GM12878 (cell line): ENCODE results near the gene BCL10. TPM values are rescaled to one million over a fixed set of nuclear protein-coding genes. Genes with fewer than 3 reads are reported as not detected.

ENCODE experiments used
- ATAC-seq: fragments of 200-7000 bp; cut with Tn5 transposase; 3 replicates; pipeline ENCODE4 v1.9.1; 2020; ENCODE audit warnings: mild to moderate bottlenecking, moderate library complexity
- BruUV-seq: library from RNA; stranded (reverse); fragments of 400-500 nt; replicated peaks from 2 replicates; lab custom pipeline; 2021; lab: Mats Ljungman, UMichigan
- CTCF ChIA-PET: fragments of 300-600 bp; sonication (Branson Sonifier 250); formaldehyde crosslinking; extraction: SDS; loops from one replicate; lab custom pipeline; 2021; ENCODE audit warnings: inconsistent platforms; lab: Yijun Ruan, JAX
- POLR2A ChIA-PET: fragments of 350-600 bp; formaldehyde crosslinking; extraction: SDS; loops from one replicate; lab custom pipeline; 2021; ENCODE audit warnings: inconsistent platforms; lab: Charles Lee
- RAD21 ChIA-PET: fragments of 300-600 bp; sonication (Branson Sonifier 250); formaldehyde crosslinking; loops from one replicate; lab custom pipeline; 2023; ENCODE audit warnings: antibody characterized with exemption; ENCODE audit not compliant: unreplicated experiment; lab: Charles Lee
- SMC1A ChIA-PET: fragments of 300-600 bp; sonication (Branson Sonifier 250); formaldehyde crosslinking; loops from one replicate; lab custom pipeline; 2023; ENCODE audit not compliant: unreplicated experiment, uncharacterized antibody; lab: Charles Lee
- DNase-seq: peaks from one replicate; pipeline ENCODE4 v3.0.0-alpha.2; 2011; ENCODE audit warnings: low read depth, low spot score
- FAIRE-seq: peaks from 3 replicates; lab custom pipeline; 2011; peaks lifted over from hg19 to GRCh38; lab: Jason Lieb, UNC
- H2AFZ ChIP-seq: 2 replicates; pipeline ENCODE4 v1.6.0; 2011; ENCODE audit warnings: low read depth, low read length, control low read depth; ENCODE audit not compliant: control insufficient read depth
- H3K27ac ChIP-seq: 2 replicates; pipeline ENCODE4 v1.5.1; 2011; ENCODE audit warnings: control low read depth; ENCODE audit not compliant: control insufficient read depth, insufficient read depth
- H3K27me3 ChIP-seq, 2 experiments: replicated peaks in 1 of 2; 2 replicates each; pipeline versions ENCODE4 v1.6.0 to v1.6.1; 2011; ENCODE audit warnings: low read length in 1 of 2; ENCODE audit not compliant: control insufficient read depth in 2 of 2, insufficient read depth in 2 of 2
- H3K36me3 ChIP-seq, 2 experiments: 2 replicates each; pipeline ENCODE4 v1.5.1; 2011; ENCODE audit warnings: low read length in 1 of 2; ENCODE audit not compliant: control insufficient read depth in 2 of 2, insufficient read depth in 2 of 2
- H3K4me1 ChIP-seq: 2 replicates; pipeline ENCODE4 v1.6.1; 2011; ENCODE audit warnings: mild to moderate bottlenecking, low read length, moderate library complexity, mixed read lengths; ENCODE audit not compliant: control insufficient read depth, insufficient read depth
- H3K4me2 ChIP-seq: 2 replicates; pipeline ENCODE4 v1.6.0; 2011; ENCODE audit warnings: control low read depth; ENCODE audit not compliant: control insufficient read depth, insufficient read depth
- H3K4me3 ChIP-seq: fragments of 200-600 bp; sonication (generic); 2 replicates; pipeline ENCODE4 v1.5.1; 2016
- H3K79me2 ChIP-seq: 2 replicates; pipeline ENCODE4 v1.6.0; 2011; ENCODE audit warnings: low read length; ENCODE audit not compliant: control insufficient read depth, insufficient read depth
- H3K9ac ChIP-seq: 2 replicates; pipeline ENCODE4 v1.8.0; 2011; ENCODE audit warnings: low read length, control low read depth, mixed read lengths; ENCODE audit not compliant: control insufficient read depth, insufficient read depth
- H3K9me3 ChIP-seq: replicated peaks from 3 replicates; pipeline ENCODE4 v1.5.1; 2011; ENCODE audit warnings: mild to moderate bottlenecking, low read length; ENCODE audit not compliant: control insufficient read depth, insufficient read depth
- H4K20me1 ChIP-seq: 2 replicates; pipeline ENCODE4 v1.6.0; 2011; ENCODE audit not compliant: control insufficient read depth, insufficient read depth
- BCL11A ChIP-seq: IDR thresholded peaks from 2 replicates; pipeline ENCODE4 v1.6.1; 2011; ENCODE audit warnings: low read depth, low read length
- CHD1 ChIP-seq: IDR thresholded peaks from 2 replicates; pipeline ENCODE4 v1.6.1; 2012; ENCODE audit warnings: low read depth, low read length, improper control_type of control experiment
- IKZF2 ChIP-seq, 2 experiments: fragments of 450-650 bp; IDR thresholded peaks; 2 replicates each; pipeline ENCODE4 v1.6.1; 2017; ENCODE audit warnings: mild to moderate bottlenecking in 2 of 2, moderate library complexity in 2 of 2
- KDM1A ChIP-seq: fragments of 200-600 bp; sonication (generic); IDR thresholded peaks from 2 replicates; pipeline ENCODE4 v1.6.1; 2016; ENCODE audit warnings: borderline replicate concordance
- MXI1 ChIP-seq: fragments of 150-350 bp; IDR thresholded peaks from 2 replicates; pipeline ENCODE4 v1.6.1; 2011; ENCODE audit warnings: low read depth, mild to moderate bottlenecking, inconsistent platforms, low read length, improper control_type of control experiment
- NBN ChIP-seq: fragments of 450-650 bp; IDR thresholded peaks from 2 replicates; pipeline ENCODE4 v1.6.1; 2016
- NFYA ChIP-seq: IDR thresholded peaks from 2 replicates; pipeline ENCODE4 v1.6.1; 2011; ENCODE audit warnings: low read depth, mild to moderate bottlenecking, low read length, improper control_type of control experiment, borderline replicate concordance
- NRF1 ChIP-seq: conservative IDR thresholded peaks from 2 replicates; pipeline ENCODE4 v1.6.1; 2011; ENCODE audit warnings: mild to moderate bottlenecking, low read depth, low read length, improper control_type of control experiment
- POLR2AphosphoS2 ChIP-seq: IDR thresholded peaks from 2 replicates; pipeline ENCODE4 v1.6.1; 2011; ENCODE audit warnings: low read depth, mild to moderate bottlenecking, low read length, improper control_type of control experiment, moderate library complexity
- POU2F2 ChIP-seq: IDR thresholded peaks from 3 replicates; pipeline ENCODE4 v1.6.1; 2011; ENCODE audit warnings: low read depth, mild to moderate bottlenecking, low read length, borderline replicate concordance
- RUNX3 ChIP-seq: IDR thresholded peaks from 2 replicates; pipeline ENCODE4 v1.6.1; 2012; ENCODE audit warnings: low read length, inconsistent platforms
- SMAD1 ChIP-seq: fragments of 450-650 bp; IDR thresholded peaks from 2 replicates; pipeline ENCODE4 v1.6.1; 2018; ENCODE audit warnings: mild to moderate bottlenecking, low read depth; ENCODE audit not compliant: partially characterized antibody
- ZNF592 ChIP-seq: fragments of 450-650 bp; IDR thresholded peaks from 2 replicates; pipeline ENCODE4 v1.6.1; 2017; ENCODE audit warnings: mild to moderate bottlenecking, moderate library complexity
- WGBS: methylation state at CpG from one replicate; pipeline ENCODE4 v1.1.6; 2016; ENCODE audit warnings: low lambda C conversion rate; ENCODE audit not compliant: insufficient replicate concordance, insufficient coverage; ENCODE audit errors: missing lambda C conversion rate; 5-methylcytosine and 5-hydroxymethylcytosine counted together
- in situ Hi-C: fragments of 300-500 bp; cut with MboI; formaldehyde crosslinking; loops from 9 replicates; pipeline ENCODE4 v1.14.3; 2018; ENCODE audit warnings: mixed read lengths
- intact Hi-C: fragments of 100-400 bp; cut with micrococcal nuclease; formaldehyde crosslinking; loops from one replicate; pipeline ENCODE4 v1.14.2; 2022; ENCODE audit not compliant: unreplicated experiment
- polyA plus RNA-seq, 11 experiments: library from polyadenylated mRNA; depleted of rRNA in 4 of 11; unstranded in 6 of 11; stranded (reverse) in 5 of 11; fragments of >200 nt; fragmentation: Nextera tagmentation in 4 of 11; fragmentation: Illumina TruSeq in 1 of 11; extraction: Ambion mirVana in 4 of 11; extraction: Trizol in 1 of 11; gene quantifications; 1 replicate in 1 of 11; 2 replicates in 10 of 11; pipeline versions ENCODE4 v1.2.1 to v1.2.3, GENCODE V29; 2011 to 2016; ENCODE audit warnings: inconsistent platforms in 2 of 11, missing spikeins in 2 of 11, low read depth in 1 of 11
- total RNA-seq, 4 experiments: library from RNA; depleted of rRNA in 3 of 4; stranded (reverse); fragments of >200 nt in 3 of 4; fragmentation: Illumina TruSeq in 1 of 4; extraction: Trizol in 1 of 4; gene quantifications; 2 replicates each; pipeline versions ENCODE4 v1.2.1 to v1.2.3, GENCODE V29; 2013 to 2021
- TF ChIP-seq, protein P1 (sequence below): IDR thresholded peaks from 2 replicates; pipeline ENCODE4 v1.6.1; 2012; ENCODE audit warnings: mild to moderate bottlenecking, low read depth, low read length

The BCL10 gene
- total and polyA plus RNA-seq, 10 of the 15 experiments (the other 5 are each of a cell fraction or from before 2014, with no cell fraction given), result 10.6 to 35.2 (median 19.5) TPM

GRCh38 chr1:85244271-85245061 lies 32.0 kb downstream of the BCL10 start:
- Histone ChIP-seq H3K9me3 (no peaks in the 10 kb centered on the region; the same call in 2 of the 3 replicates), H4K20me1 (no peaks in the 10 kb centered on the region), H2AFZ (no peak overlapping the region), H3K36me3 (no peaks in the 10 kb centered on the region), H3K4me1 (no peaks in the 10 kb centered on the region), H3K27me3 (no peaks in the 10 kb centered on the region), H3K4me2 (no peak overlapping the region), H3K9ac (no peak overlapping the region), H3K27ac (no peak overlapping the region), H3K4me3 (no peak overlapping the region), H3K79me2 (no peaks in the 10 kb centered on the region)
- no TSS peak for BruUV-seq
- FAIRE-seq (no peak), ATAC-seq (no peak), DNase-seq (no peak)
- ChIA-PET SMC1A (interaction anchor here (1.3 kb wide), 1 partner anchor 10 kb away, joined by 7 read pairs; no protein-coding TSS in a partner anchor), CTCF (interaction anchor here (1.3 to 3.6 kb wide), 4 partner anchors 10 to 300 kb away, joined by 3 to 11 read pairs (median 6); partner anchors contain the start of gene C1orf52), POLR2A (no interaction called here), RAD21 (no interaction called here)
- WGBS, result 71% methylated on average over 4 of the region's 4 CpGs
- in situ Hi-C loops, result no loop called here
- intact Hi-C loops, result no loop called here
- TF ChIP-seq, protein P1, sequence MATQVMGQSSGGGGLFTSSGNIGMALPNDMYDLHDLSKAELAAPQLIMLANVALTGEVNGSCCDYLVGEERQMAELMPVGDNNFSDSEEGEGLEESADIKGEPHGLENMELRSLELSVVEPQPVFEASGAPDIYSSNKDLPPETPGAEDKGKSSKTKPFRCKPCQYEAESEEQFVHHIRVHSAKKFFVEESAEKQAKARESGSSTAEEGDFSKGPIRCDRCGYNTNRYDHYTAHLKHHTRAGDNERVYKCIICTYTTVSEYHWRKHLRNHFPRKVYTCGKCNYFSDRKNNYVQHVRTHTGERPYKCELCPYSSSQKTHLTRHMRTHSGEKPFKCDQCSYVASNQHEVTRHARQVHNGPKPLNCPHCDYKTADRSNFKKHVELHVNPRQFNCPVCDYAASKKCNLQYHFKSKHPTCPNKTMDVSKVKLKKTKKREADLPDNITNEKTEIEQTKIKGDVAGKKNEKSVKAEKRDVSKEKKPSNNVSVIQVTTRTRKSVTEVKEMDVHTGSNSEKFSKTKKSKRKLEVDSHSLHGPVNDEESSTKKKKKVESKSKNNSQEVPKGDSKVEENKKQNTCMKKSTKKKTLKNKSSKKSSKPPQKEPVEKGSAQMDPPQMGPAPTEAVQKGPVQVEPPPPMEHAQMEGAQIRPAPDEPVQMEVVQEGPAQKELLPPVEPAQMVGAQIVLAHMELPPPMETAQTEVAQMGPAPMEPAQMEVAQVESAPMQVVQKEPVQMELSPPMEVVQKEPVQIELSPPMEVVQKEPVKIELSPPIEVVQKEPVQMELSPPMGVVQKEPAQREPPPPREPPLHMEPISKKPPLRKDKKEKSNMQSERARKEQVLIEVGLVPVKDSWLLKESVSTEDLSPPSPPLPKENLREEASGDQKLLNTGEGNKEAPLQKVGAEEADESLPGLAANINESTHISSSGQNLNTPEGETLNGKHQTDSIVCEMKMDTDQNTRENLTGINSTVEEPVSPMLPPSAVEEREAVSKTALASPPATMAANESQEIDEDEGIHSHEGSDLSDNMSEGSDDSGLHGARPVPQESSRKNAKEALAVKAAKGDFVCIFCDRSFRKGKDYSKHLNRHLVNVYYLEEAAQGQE, result no peak
- TF ChIP-seq ZNF592, result no peak
- no peak for TF ChIP-seq KDM1A
- no peak for TF ChIP-seq BCL11A
- TF ChIP-seq POLR2AphosphoS2, result no peak
- TF ChIP-seq NFYA, result no peak
- no peak for TF ChIP-seq IKZF2 (IDR thresholded peaks at IDR 0.05)
- no peak for TF ChIP-seq RUNX3
- no peak for TF ChIP-seq MXI1
- no peak for TF ChIP-seq CHD1
- TF ChIP-seq POU2F2, result no peak
- TF ChIP-seq SMAD1, result no peak
- TF ChIP-seq NBN, result no peak
- no peak for TF ChIP-seq NRF1
